Glomerular endothelial cell (primary cell): ENCODE results near the gene C7. TPM values are rescaled to one million over a fixed set of nuclear protein-coding genes. Genes with fewer than 3 reads are reported as not detected.

ENCODE experiments used
- DNase-seq: peaks from one replicate; pipeline ENCODE4 v3.0.0-alpha.2; 2011; ENCODE audit warnings: low read depth, low spot score; ENCODE audit errors: extremely low read depth
- total RNA-seq: library from RNA; depleted of rRNA; stranded (reverse); fragments of >200 nt; gene quantifications from 2 replicates; pipeline ENCODE4 v1.2.3, GENCODE V29; 2015

Gene C7
- total RNA-seq, 1 donor from 2014 or later = 0.12 TPM

- DNase-seq = no peak
Measured at GRCh38 chr5:40915341-40915926, 6.1 kb downstream of the C7 start.

DNA sequence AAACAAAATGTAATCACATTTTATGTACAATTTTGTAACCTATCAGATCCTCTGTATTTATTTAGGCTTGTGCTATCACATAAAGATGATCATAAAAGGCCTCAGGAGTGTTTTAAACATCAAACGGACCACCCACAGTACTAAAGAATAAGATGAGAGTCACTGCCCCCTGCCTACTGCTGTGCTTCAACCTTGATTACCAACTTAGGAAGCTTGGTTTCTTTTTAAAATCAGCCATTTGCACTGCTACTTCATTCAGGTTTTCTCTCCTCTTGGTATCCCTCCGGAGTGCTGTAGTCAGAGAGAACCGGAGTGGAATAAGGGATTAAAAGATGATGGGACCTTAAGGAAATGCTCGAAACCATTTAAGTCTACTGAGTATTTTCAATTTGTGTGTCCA lies 6.9 kb downstream of the C7 start:
- DNase-seq = no peak

DNA sequence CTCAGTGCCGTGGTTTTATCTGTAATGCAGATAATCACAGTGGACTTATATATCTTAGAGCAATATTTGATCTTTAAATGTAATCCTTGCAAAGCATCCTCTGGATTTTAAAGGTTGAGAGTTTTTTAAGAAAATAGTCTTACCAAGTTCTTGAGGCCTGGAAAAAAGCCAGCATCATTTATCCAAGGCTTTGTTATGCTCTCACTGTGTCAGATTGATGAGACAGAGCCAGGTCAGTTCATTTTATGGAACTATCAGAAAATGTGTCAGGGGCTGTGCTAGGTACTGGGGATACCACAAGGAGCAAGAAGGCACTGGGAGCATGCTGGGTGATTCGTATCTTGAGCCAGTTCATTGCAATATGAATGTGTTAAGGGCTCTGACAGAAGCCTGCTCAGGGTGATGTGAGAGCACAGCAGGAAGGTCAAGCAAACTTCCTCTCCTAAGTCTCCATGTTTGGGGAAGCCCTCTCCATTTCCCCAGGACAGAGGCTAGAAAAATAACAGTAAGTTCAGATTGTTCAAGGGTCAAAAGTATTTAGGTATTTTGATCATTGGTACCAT lies 19.7 kb downstream of the C7 start:
- no peak for DNase-seq

- DNase-seq = no peak
Measured at GRCh38 chr5:40932766-40933165, 23.5 kb downstream of the C7 start.

GRCh38 chr5:40937075-40937474 lies 27.8 kb downstream of the C7 start:
- no peak for DNase-seq

- DNase-seq = no peak
Measured at GRCh38 chr5:40939753-40940152, 30.5 kb downstream of the C7 start.

DNA sequence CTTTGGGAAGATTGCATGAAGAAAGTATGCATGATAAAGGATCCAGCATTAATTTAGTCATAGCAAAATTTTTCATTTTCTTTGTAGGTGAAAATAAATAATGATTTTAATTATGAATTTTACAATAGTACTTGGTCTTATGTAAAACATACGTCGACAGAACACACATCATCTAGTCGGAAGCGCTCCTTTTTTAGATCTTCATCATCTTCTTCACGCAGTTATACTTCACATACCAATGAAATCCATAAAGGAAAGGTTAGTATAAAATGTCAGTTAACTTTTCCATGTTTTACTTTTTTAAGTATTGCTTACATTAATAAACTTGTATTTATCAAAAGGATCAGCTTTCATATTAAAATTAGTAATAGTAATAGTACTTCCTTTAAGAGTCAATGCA lies 35.8 kb downstream of the C7 start:
- no peak for DNase-seq

- DNase-seq = no peak
Measured at GRCh38 chr5:40955313-40955712, 46.0 kb downstream of the C7 start.

DNA sequence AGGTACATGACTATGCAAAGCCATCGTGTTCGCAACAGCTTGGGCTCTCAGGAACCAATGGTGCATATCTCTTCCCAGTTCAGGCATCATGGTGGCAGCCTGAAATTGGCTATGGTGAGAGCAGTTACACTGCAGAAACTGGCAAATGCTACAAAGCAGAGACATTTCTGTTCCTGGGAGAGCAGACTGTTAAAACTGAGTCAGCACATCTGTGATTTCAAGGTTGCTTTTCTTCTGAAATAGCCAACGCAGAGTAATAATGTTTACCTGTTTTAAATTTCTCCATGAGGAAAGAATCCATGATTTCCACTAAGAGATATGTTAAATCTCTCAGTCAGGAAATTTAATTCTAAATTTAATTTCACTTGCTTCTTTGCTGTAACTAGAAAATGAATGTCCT lies 47.8 kb downstream of the C7 start:
- no peak for DNase-seq

GRCh38 chr5:40958811-40959210 lies 49.5 kb downstream of the C7 start:
- no peak for DNase-seq

- DNase-seq = no peak
Measured at GRCh38 chr5:40960037-40960436, 50.7 kb downstream of the C7 start.

GRCh38 chr5:40962207-40962955 lies 53.1 kb downstream of the C7 start:
- DNase-seq = no peak

DNA sequence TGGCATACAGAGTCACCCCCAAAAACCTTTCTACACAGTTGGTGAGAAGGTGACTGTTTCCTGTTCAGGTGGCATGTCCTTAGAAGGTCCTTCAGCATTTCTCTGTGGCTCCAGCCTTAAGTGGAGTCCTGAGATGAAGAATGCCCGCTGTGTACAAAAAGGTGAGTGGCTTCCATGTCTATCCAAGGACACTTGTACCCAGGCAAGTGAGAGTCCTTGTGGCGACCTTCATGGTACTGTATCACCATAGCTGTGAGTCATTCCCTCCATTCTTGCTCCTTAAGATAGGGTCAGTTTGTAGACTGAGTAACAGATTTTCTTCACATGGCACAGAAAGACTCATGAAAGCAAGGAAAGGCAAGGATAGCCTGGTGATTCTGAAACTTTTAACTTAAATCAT lies 63.1 kb downstream of the C7 start:
- no peak for DNase-seq

- DNase-seq = no peak
Measured at GRCh38 chr5:40973364-40974004, 64.2 kb downstream of the C7 start.

- no peak for DNase-seq
Measured at GRCh38 chr5:40976041-40976440, 66.7 kb downstream of the C7 start.

DNA sequence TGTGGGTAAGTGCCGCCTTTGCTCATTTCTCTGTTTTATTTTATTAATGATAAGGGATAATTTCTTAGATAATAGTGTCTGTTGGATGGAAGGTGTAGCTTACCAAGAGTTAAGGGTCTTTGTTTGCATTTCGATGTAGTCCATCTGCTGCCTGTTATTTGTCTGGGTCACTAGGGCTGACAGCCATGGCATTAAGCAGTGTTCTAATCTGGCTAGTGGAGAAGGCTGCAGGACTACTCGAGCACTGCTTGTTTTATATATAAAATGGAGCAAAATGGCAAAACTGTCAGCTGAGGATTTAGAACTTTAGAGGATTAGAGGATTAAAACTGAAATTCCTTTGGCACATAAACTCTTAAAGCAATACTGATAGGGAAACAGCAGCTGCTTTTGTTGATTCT lies 67.5 kb downstream of the C7 start:
- no peak for DNase-seq

GRCh38 chr5:40981420-40981819 lies 72.1 kb downstream of the C7 start:
- DNase-seq = no peak

- DNase-seq = no peak
Measured at GRCh38 chr5:40983781-40984180, 74.5 kb downstream of the C7 start.

DNA sequence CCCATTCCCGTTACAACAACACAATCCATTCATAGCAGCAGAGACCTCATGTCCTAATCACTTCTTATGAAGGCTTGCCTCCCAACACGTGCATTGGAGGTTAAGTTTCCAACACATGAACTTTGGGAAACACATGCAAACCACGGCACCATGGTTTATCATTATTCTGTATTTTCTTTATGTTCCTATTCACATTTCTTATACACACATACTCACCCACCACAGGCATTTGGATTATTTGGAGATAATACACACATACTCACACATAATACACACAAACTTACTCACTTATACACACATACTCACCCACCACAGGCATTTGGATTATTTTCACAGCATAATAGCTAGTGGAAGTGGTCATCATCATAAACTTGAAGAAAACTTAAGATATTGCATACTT lies 75.6 kb downstream of the C7 start:
- no peak for DNase-seq

GRCh38 chr5:40985501-40985900 lies 76.2 kb downstream of the C7 start:
- no peak for DNase-seq

DNA sequence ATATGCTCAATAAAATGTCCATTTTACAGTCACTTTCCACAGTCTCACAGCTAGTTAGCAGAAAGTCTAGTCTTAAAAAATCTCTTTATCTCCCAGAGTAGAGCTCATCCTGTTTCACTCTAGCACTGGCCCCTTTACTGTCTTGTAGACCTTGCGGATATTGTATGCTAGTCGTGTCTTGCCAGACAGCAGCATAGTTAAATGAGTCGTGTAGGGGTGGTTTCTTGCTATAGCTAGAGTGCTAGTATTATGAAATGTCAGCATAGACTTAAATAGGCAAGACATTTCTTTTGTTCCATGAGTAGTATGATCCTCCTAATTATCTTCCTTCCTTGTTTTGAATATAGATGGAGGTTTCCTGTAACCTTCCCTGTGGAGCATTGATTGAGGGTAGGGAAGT lies 77.4 kb downstream of the C7 start:
- DNase-seq = no peak

GRCh38 chr5:40987349-40987748 lies 78.1 kb downstream of the C7 start:
- no peak for DNase-seq
